ENCODE measurements around the gene SLF1. TPM values are rescaled to one million over a fixed set of nuclear protein-coding genes. Genes with fewer than 3 reads are reported as not detected.

The SLF1 gene
- total RNA-seq, 4 donors from 2014 or later: 2.9 to 14.5 (median 8.7) TPM

DNA sequence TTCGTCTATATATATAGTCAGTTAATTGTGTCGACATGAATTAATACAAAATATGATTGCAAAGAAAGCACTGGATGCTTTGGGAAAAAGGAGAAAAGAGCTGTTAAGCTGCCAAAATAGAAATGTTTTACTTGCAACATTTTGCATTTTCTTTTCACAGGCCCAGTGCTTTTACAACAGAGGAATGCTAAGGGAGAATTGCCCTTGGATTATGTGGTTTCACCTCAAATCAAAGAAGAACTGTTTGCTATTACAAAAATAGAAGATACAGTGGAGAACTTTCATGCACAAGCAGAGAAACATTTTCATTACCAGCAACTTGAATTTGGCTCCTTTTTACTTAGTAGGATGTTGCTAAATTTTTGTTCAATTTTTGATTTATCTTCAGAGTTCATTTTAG is 76.2 kb downstream of the SLF1 start:
- Histone ChIP-seq H3K36me3 (peaks cover 0 to 2% (median 0%) of the 10 kb centered on the region in 3 donors), H3K4me1 (peaks cover 0 to 6% (median 0%) of the 10 kb centered on the region in 3 donors), H3K9me3 (no peaks in the 10 kb centered on the region), H3K4me3 (no peak overlapping the region), H3K27ac (no peak overlapping the region), H3K27me3 (no peaks in the 10 kb centered on the region)
- no peak for DNase-seq
- intact Hi-C loops (cut with DNase I): no loop called here
- WGBS, 2 donors: 88 to 89% methylated on average over 2 of the region's 2 CpGs
- TF ChIP-seq POLR2A (IDR thresholded peaks at IDR 0.05) (no peak), CTCF (IDR thresholded peaks at IDR 0.05) (no peak)

GRCh38 chr5:94698197-94698596 is 79.7 kb downstream of the SLF1 start:
- no peaks in the 10 kb centered on the region for H3K9me3 ChIP-seq
- TF ChIP-seq CTCF (IDR thresholded peaks at IDR 0.05) (no peak), POLR2A (IDR thresholded peaks at IDR 0.05) (no peak)
- DNase-seq: no peak
- intact Hi-C loops (cut with DNase I): no loop called here
- H3K4me3 ChIP-seq: no peak overlapping the region
- H3K27ac ChIP-seq: no peak overlapping the region
- H3K4me1 ChIP-seq: peaks cover 0 to 4% (median 0%) of the 10 kb centered on the region in 3 donors
- H3K36me3 ChIP-seq: peaks cover 0 to 7% (median 0%) of the 10 kb centered on the region in 3 donors
- WGBS, 2 donors: 82 to 93% methylated on average over 5 of the region's 5 CpGs
- no peaks in the 10 kb centered on the region for H3K27me3 ChIP-seq

DNA sequence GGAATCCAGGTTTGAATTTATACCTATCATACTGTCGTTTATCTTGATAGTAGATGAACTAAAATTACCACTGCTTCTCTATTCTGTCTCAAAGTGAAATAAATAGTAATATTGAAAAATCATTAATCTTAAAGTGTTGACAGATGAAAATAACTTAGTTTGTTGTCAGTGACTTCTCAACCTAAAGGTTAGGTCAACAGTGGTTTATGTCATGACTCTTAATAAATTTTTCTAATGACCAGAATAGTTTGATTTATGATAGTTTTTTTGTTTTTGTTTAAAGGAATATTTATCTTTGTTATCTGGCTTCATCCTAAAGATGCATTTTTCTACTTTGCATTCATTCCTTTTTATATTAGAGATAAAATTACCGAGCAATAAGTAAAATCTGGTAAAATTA is 81.1 kb downstream of the SLF1 start:
- Histone ChIP-seq H3K9me3 (no peaks in the 10 kb centered on the region), H3K27ac (no peak overlapping the region), H3K4me3 (no peak overlapping the region), H3K27me3 (no peaks in the 10 kb centered on the region), H3K4me1 (no peaks in the 10 kb centered on the region), H3K36me3 (peaks cover 0 to 8% (median 0%) of the 10 kb centered on the region in 3 donors)
- no peak for DNase-seq
- 80 to 82% methylated on average over 2 of the region's 2 CpGs for WGBS, 2 donors
- intact Hi-C loops (cut with DNase I): no loop called here
- TF ChIP-seq POLR2A (IDR thresholded peaks at IDR 0.05) (no peak), CTCF (IDR thresholded peaks at IDR 0.05) (no peak)

- Histone ChIP-seq H3K4me3 (no peak overlapping the region), H3K27me3 (no peaks in the 10 kb centered on the region), H3K9me3 (no peaks in the 10 kb centered on the region), H3K36me3 (peaks cover 0 to 8% (median 0%) of the 10 kb centered on the region in 3 donors), H3K4me1 (no peaks in the 10 kb centered on the region), H3K27ac (no peak overlapping the region)
- WGBS, 2 donors: 52 to 69% methylated on average over 1 of the region's 1 CpG
- TF ChIP-seq POLR2A (IDR thresholded peaks at IDR 0.05) (no peak), CTCF (IDR thresholded peaks at IDR 0.05) (no peak)
- intact Hi-C loops (cut with DNase I): no loop called here
- DNase-seq: no peak
Observed at GRCh38 chr5:94700592-94700991, 82.1 kb downstream of the SLF1 start.

DNA sequence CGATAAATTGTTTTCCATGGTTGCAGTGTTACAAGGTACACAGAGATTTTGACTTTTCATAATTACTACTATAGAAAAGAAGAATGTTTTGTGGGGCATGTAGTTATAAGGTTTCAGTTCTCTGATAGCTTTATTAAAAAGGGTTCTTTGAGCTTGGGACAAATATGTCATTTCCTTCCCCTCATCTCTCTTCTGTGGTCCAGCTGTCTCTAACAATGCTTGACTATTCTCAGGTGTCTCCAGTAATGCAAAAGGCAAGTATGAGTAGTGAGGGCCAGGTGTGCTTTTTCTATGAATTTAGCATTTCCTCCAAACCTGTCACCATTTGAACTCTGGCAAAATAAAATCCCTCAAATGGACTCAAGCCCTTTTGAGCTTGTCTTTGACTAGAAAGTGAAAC is 84.3 kb downstream of the SLF1 start:
- Histone ChIP-seq H3K9me3 (no peaks in the 10 kb centered on the region), H3K36me3 (peaks cover 0 to 14% (median 0%) of the 10 kb centered on the region in 3 donors), H3K27ac (no peak overlapping the region), H3K27me3 (no peaks in the 10 kb centered on the region), H3K4me1 (no peaks in the 10 kb centered on the region), H3K4me3 (no peak overlapping the region)
- TF ChIP-seq POLR2A (IDR thresholded peaks at IDR 0.05) (no peak), CTCF (IDR thresholded peaks at IDR 0.05) (no peak)
- no peak for DNase-seq
- WGBS, 2 donors: 95 to 96% methylated on average over 1 of the region's 1 CpG
- intact Hi-C loops (cut with DNase I): no loop called here
